CD4-positive, alpha-beta T cell treated with Interleukin-17A for 1 hour (primary cell): Measurements from ENCODE around the gene ZCCHC7.

ENCODE experiments used
- DNase-seq: peaks from one replicate; pipeline ENCODE4 v3.0.0-alpha.2; 2020

ZCCHC7 gene

DNA sequence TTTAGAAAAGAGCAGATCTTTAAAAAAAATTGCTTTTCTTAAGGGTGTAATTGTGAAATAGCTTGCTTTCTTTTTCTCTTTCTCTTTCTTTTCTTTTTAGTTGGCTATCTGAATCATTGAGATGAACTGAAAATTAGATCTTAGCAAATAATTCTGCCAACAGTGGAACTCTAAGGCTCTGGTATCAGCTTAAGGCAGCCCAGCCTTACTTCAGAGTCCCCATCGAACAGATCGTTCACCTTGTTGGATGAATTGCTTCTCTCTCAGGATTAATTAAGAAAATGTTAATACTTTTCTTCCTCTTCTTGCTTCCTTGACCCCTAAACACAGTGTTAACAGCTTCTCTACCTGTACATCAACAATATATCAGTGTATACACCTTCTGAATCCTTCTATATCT is 92.1 kb downstream of the ZCCHC7 start:
- DNase-seq: no peak

DNA sequence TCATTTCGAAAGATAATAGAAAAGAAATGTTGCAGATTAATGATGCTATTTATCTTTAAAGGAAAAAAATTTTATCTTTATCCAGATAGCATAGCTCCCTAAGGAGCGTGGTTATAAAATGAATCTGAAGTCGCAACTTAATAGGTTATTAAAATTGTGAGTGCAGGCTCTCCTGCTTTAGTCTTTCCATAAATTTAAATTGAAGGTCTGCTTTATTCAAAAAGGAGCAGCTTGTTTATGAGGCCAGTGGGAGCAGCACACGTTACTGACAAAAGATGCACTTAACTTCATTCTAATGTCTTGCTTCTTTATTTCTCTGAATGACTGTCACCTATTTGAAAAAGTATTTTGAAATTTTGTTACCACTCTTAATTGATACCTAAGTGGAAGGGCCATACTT is 95.0 kb downstream of the ZCCHC7 start:
- DNase-seq: no peak

GRCh38 chr9:37215830-37216229 is 95.5 kb downstream of the ZCCHC7 start:
- DNase-seq: no peak

GRCh38 chr9:37217161-37217560 is 96.8 kb downstream of the ZCCHC7 start:
- DNase-seq: no peak

- no peak for DNase-seq
Measured at GRCh38 chr9:37218800-37219425, 98.5 kb downstream of the ZCCHC7 start.

GRCh38 chr9:37220971-37221370 is 100.6 kb downstream of the ZCCHC7 start:
- DNase-seq: no peak

DNA sequence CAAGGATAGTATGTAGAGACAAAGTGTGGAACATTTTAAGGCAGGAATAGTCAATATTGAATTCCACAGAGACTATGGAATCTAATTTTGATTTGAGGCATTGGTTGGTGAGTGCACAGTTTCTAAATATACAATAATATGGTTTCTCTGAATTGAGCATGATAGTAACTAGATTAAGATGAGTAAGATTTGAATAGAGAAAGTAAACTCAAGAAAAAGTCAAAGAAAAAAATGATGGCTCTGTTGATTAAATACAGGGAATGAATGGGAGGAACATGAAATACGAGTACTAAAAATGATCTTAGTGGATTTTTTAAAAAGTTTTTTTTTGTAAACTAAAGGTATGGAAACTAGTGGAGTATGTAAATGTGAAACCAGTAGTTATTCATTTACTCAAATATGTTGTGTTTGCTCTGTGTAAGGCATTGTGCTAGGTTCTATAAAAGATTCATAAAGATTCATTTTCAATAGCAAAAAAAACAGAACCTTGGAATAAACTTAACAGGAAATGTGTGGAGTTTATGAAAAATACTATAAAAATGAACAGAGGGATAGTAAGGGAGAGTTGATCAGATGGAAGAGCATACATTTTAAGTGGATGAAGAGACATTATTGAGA is 101.2 kb downstream of the ZCCHC7 start:
- no peak for DNase-seq

GRCh38 chr9:37229455-37229854 is 109.1 kb downstream of the ZCCHC7 start:
- DNase-seq: no peak

DNA sequence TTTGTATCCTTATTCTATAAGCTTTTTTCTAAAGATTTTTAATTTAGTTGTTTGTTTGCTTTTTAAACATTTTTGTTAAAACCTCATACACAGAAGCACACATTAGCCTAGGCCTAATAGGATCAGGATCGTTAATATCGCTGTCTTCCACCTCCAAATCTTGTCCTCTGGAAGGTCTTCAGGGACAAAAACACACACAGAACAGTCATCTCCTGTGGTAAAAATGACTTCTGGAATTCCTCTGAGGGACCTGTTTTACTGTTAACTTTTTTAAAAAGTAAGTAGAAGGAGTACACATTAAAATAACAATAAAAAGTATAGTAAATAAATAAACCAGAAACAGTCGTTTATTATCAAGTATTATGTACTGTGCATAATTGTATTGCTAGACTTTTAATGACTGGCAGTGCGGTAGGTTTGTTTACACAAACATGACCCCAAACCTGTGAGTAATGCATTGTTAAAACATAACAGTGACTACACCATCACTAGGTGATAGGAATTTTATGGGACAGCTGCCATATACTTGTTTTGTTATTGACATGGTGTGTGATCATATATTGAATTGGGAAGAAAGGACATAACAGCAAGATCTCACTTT is 109.6 kb downstream of the ZCCHC7 start:
- DNase-seq: no peak

DNA sequence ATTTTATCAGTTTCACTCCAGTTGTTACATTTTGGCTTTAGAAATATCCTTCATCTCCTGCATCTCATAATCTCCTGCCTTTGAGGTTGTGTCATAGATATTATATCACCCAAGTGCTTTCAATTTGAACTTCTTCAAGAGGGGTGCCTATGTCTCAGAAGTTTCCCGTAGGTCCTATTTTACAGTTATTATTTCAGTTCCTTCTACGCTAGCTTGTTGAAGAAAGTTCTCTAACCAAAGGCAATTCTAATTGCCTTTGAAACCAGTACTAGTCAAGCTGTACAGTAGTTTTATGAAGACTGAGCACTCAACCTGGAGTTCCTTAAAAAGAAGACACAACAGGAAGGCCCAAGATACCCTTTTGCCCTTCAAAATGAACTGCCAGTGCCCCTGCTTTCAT is 116.4 kb downstream of the ZCCHC7 start:
- DNase-seq: no peak

DNA sequence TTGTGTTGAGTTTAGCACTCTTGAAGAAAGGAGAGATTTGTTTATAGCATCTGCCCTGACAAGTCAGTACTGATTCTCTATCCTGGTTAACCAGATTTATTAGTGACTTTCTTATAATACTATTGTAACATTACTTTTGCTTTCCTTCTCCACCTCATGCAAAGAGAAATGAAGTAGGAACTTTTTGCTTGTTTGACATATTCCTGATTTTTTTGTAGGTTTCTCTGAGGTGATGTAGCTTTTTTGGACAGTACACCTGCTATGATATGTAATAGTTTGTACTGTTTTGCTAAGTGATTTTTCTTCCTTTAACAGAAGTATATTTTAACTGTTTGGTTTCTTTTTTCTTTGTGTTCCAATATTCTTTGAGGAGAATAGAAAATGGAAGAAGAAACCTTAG is 117.7 kb downstream of the ZCCHC7 start:
- DNase-seq: no peak

- no peak for DNase-seq
Measured at GRCh38 chr9:37239224-37239859, 119.0 kb downstream of the ZCCHC7 start.

DNA sequence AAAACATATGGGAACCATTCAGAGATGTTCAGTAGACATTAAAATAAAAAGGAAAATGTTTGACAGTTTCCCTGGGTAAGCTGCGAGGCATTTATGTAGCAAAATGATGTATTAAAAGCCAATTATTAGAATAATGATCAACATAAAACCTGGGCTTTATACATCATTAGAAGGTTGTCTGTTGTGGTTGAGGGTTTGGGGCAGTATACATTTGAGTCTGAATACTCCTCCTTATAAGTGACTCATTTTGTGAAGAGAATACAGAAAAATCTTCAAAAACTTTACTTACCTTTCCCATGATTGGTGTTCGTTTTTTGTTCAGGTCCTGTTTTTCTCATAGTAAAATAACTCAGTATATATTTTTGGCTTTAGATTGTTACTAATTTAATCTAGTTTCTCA is 119.5 kb downstream of the ZCCHC7 start:
- DNase-seq: no peak

GRCh38 chr9:37241340-37241739 is 121.0 kb downstream of the ZCCHC7 start:
- DNase-seq: no peak

DNA sequence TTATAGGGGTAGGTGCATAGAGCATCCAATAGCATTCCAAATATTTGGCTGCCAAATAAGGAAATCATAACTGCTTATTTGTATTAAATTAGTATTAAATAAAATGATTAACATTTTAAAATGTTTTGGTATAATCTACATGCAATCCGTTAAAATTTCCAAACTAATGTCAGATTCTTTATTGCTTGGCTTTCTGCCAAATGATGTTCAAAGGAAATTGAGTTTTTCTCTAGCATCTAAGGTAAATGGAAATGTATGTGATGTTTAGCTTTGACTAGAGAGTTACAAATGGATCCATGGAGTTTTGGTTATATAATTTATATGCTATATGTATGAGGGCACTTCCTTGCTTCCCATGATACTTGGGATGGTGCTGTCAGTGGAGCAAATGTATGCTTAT is 121.7 kb downstream of the ZCCHC7 start:
- no peak for DNase-seq

- no peak for DNase-seq
Measured at GRCh38 chr9:37243588-37244345, 123.4 kb downstream of the ZCCHC7 start.

GRCh38 chr9:37246826-37247225 is 126.5 kb downstream of the ZCCHC7 start:
- DNase-seq: no peak

DNA sequence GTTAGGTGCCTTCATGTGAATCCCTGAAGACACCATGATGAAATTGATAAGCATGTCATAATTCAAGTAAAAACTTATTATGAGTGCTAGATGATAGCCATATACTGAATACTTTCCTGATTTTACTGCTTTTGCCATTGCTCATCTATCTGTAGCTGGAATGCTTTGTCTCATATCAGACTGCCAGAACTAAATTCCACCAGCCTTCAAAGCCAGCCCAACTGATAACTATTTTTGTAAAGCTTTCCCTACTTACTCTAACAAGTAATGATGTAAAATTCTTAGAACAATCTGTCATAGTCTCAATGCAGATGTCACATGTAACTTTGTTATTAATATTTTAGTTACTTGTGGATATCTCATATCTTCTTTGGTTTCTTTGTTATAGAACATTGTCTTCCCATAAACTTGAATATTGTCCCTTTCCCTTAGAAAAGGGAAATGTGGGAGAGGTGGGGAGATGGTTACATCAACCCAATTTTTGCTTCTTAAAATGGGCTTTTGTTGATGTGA is 128.3 kb downstream of the ZCCHC7 start:
- DNase-seq: no peak

GRCh38 chr9:37251452-37251851 is 131.1 kb downstream of the ZCCHC7 start:
- no peak for DNase-seq

- DNase-seq: no peak
Measured at GRCh38 chr9:37253377-37253937, 133.1 kb downstream of the ZCCHC7 start.

DNA sequence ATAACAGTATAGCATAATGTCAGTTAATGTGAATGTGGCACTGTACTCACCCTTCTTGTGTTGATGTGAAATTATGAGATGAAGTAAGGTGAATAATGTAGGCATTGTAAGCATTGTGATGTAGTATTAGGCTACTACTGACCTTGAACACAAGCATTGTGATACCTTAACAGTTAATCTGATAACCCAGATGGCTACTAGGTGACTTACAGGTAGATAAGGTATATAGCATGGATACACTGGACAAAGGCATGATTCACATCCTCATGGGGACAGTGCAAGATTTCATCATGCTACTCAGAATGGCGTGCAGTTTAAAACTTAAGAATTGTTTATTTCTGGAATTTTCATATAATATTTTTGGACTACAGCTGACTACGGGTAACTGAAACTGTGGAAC is 134.8 kb downstream of the ZCCHC7 start:
- no peak for DNase-seq

DNA sequence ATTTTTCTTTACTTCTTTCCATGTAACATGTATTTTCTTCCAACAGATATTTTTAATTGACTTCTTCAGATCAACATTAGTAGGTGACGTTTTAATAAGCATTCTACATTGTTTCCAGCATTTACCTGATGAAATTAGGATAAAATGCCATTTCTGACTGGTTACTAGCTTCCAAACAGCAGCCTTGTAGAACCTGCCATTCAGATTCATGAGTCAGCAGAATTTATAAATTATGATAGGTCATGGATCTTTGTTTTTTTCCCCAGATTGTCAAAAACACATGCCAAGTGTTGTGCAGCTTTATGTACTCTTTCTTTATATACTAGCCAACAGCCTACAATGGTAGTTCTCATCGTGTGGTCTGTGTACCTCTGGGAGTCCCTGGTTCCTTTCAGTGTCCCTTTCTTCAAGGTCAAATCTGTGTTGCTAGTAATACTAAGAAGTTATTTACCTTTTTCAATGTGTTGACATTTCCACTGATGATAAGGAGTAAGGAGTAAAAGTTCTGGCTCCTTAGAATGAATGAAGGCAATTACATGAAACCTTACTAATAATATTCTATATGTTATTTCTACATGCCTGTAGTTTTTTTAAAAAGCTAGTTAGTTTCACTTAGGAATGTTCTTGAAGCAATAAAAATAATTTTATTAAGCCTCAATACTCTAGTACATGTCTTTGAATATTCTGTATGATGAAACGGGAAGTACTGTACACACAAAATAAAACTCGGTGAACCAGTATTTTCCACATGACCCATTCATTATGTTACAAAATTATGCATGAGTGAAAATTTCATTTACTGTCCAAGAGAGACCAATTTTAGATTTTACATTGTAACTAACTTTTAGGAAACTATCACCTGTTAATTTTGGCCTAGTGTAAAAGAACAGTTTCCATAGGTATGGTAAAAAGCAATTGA is 135.8 kb downstream of the ZCCHC7 start:
- DNase-seq: no peak
